Ishikawa (cell line): ENCODE measurements around the gene NKAPL.

Experiments
- CEBPB ChIP-seq: IDR thresholded peaks from 2 replicates; pipeline ENCODE4 v1.6.1; 2012
- CREB1 ChIP-seq: IDR thresholded peaks from 2 replicates; pipeline ENCODE4 v1.6.1; 2012; ENCODE audit warnings: low read depth
- EGR1 ChIP-seq: IDR thresholded peaks from 2 replicates; pipeline ENCODE4 v1.6.1; 2012
- EP300 ChIP-seq: IDR thresholded peaks from 2 replicates; pipeline ENCODE4 v1.6.1; 2012; ENCODE audit warnings: borderline replicate concordance
- FOXM1 ChIP-seq: IDR thresholded peaks from 2 replicates; pipeline ENCODE4 v1.6.1; 2012; ENCODE audit warnings: low read depth, borderline replicate concordance
- NFIC ChIP-seq: IDR thresholded peaks from 2 replicates; pipeline ENCODE4 v1.6.1; 2012
- RAD21 ChIP-seq: IDR thresholded peaks from 2 replicates; pipeline ENCODE4 v1.6.1; 2012; ENCODE audit warnings: low read depth
- REST ChIP-seq: IDR thresholded peaks from 2 replicates; pipeline ENCODE4 v1.6.1; 2012; ENCODE audit warnings: low read depth, mild to moderate bottlenecking
- TAF1 ChIP-seq: IDR thresholded peaks from 2 replicates; pipeline ENCODE4 v1.6.1; 2012; ENCODE audit warnings: low read depth, mild to moderate bottlenecking
- TCF12 ChIP-seq: IDR thresholded peaks from 2 replicates; pipeline ENCODE4 v1.6.1; 2012; ENCODE audit warnings: low read depth
- TEAD4 ChIP-seq: IDR thresholded peaks from 2 replicates; pipeline ENCODE4 v1.6.1; 2012
- YY1 ChIP-seq: IDR thresholded peaks from 2 replicates; pipeline ENCODE4 v1.6.1; 2012; ENCODE audit warnings: low read depth
- ZBTB7A ChIP-seq: IDR thresholded peaks from 2 replicates; pipeline ENCODE4 v1.6.1; 2012; ENCODE audit warnings: low read depth
- TF ChIP-seq, protein P1 (sequence below): IDR thresholded peaks from 2 replicates; pipeline ENCODE4 v1.6.1; 2012
- TF ChIP-seq, protein P2 (sequence below): IDR thresholded peaks from 2 replicates; pipeline ENCODE4 v1.6.1; 2012

NKAPL gene

GRCh38 chr6:28224131-28225055, 34.7 kb upstream of the NKAPL start:
- TF ChIP-seq EGR1 (no peak), TEAD4 (no peak), NFIC (no peak), YY1 (no peak), CREB1 (no peak), RAD21 (no peak), CEBPB (no peak), TCF12 (no peak)
- TF ChIP-seq, protein P1, sequence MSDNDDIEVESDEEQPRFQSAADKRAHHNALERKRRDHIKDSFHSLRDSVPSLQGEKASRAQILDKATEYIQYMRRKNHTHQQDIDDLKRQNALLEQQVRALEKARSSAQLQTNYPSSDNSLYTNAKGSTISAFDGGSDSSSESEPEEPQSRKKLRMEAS, result no peak

- TF ChIP-seq, protein P1, result peak; percentile 81
- TF ChIP-seq FOXM1 (no peak), CEBPB (no peak), EGR1 (no peak), ZBTB7A (no peak), NFIC (no peak), TCF12 (peak; percentile 62; the same call in 1 of the 2 replicates), TAF1 (peak; percentile 87), TEAD4 (peak; percentile 55), EP300 (no peak; the same call in 1 of the 2 replicates), CREB1 (no peak), YY1 (peak; percentile 91), RAD21 (no peak), REST (no peak)
- TF ChIP-seq, protein P2, sequence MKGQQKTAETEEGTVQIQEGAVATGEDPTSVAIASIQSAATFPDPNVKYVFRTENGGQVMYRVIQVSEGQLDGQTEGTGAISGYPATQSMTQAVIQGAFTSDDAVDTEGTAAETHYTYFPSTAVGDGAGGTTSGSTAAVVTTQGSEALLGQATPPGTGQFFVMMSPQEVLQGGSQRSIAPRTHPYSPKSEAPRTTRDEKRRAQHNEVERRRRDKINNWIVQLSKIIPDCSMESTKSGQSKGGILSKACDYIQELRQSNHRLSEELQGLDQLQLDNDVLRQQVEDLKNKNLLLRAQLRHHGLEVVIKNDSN, result peak; percentile 20; the same call in 1 of the 2 replicates
These were observed 33.9 kb upstream of the NKAPL start, which contains the start of gene ZSCAN9 for GRCh38 chr6:28225056-28225834. ZSCAN9 (plus strand) TSS chr6:28225275; CDS start chr6:28227085, 1,810 bp downstream.

DNA sequence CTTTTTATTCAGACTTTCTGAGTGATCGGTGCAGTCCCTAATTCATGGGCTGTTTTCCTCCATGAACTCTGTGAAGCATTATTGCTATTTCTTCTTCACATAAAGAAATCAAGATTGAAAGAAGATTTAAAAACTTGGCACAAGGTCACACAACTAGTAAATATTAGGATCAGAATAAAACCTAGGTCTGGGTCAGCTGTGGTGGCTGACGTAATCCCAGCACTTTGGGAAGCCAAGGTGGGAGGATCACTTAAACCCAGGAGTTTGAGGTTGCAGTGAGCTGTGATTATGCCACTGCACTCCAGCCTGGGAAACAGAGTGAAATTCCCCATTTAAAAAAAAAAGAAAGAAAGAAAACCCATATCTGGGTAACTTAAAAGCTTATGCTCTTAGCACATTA, 32.6 kb upstream of the NKAPL start:
- no peak for TF ChIP-seq REST
- TF ChIP-seq TEAD4, result no peak
- TF ChIP-seq CREB1, result no peak
- no peak for TF ChIP-seq YY1
- TF ChIP-seq EGR1, result no peak
- TF ChIP-seq TAF1, result no peak
- TF ChIP-seq RAD21, result no peak
- TF ChIP-seq FOXM1, result no peak
- TF ChIP-seq, protein P2, result no peak
- TF ChIP-seq TCF12, result no peak
- TF ChIP-seq EP300, result no peak
- TF ChIP-seq, protein P1, result no peak
- no peak for TF ChIP-seq CEBPB
- TF ChIP-seq NFIC, result no peak
- TF ChIP-seq ZBTB7A, result no peak

DNA sequence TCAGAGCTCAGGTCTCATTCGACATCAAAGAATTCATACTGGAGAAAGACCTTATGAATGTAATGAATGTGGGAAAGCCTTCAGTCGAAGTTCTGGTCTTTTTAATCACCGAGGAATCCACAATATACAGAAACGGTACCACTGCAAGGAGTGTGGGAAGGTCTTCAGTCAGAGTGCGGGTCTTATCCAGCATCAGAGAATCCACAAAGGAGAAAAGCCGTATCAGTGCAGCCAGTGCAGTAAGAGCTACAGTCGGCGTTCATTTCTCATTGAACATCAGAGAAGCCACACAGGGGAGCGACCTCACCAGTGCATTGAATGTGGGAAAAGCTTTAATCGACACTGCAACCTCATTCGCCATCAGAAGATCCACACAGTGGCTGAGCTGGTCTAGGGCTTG, 26.3 kb upstream of the NKAPL start:
- TF ChIP-seq NFIC (no peak), FOXM1 (no peak), TEAD4 (no peak), ZBTB7A (no peak), REST (no peak), EP300 (no peak), CEBPB (no peak), TAF1 (no peak)
- TF ChIP-seq, protein P1, result no peak
- TF ChIP-seq, protein P2, result no peak
